Mesothelial cell of epicardium (in vitro differentiated cells): ENCODE results near the gene ASB18. TPM values are rescaled to one million over a fixed set of nuclear protein-coding genes. Genes with fewer than 3 reads are reported as not detected.
A peak's percentile ranks its signal among the peaks of the same experiment; 100 is the strongest.

Experiments
- DNase-seq, 2 experiments: peaks; one replicate each; pipeline ENCODE4 v3.0.0; 2021; ENCODE audit warnings: low spot score in 2 of 2; ENCODE audit not compliant: unreplicated experiment in 2 of 2
- H3K27ac Mint-ChIP-seq: 2 replicates; pipeline ENCODE4 v1.8.0; 2021; ENCODE audit warnings: mixed read lengths
- H3K27me3 Mint-ChIP-seq: 2 replicates; pipeline ENCODE4 v1.8.0; 2021; ENCODE audit warnings: low read depth, mixed read lengths
- H3K36me3 Mint-ChIP-seq: 2 replicates; pipeline ENCODE4 v1.8.0; 2021; ENCODE audit warnings: mixed read lengths
- H3K4me1 Mint-ChIP-seq: 2 replicates; pipeline ENCODE4 v1.8.0; 2021; ENCODE audit warnings: mixed read lengths
- H3K4me3 Mint-ChIP-seq: 2 replicates; pipeline ENCODE4 v1.8.0; 2021; ENCODE audit warnings: mild to moderate bottlenecking, moderate library complexity, mixed read lengths
- H3K9me3 Mint-ChIP-seq: 2 replicates; pipeline ENCODE4 v1.8.0; 2021; ENCODE audit warnings: mixed read lengths
- CTCF ChIP-seq: fragments of 200-600 bp; sonication (generic); IDR thresholded peaks from one replicate; pipeline ENCODE4 v1.5.0; 2021; ENCODE audit warnings: antibody characterized with exemption; ENCODE audit not compliant: unreplicated experiment
- total RNA-seq: library from RNA; stranded (reverse); gene quantifications from 3 replicates; pipeline ENCODE4 v1.2.1, GENCODE V29; 2021

Gene ASB18
- total RNA-seq, 1 donor from 2014 or later, result not detected

GRCh38 chr2:236177604-236177966 is 86.6 kb downstream of the ASB18 start:
- Mint-ChIP-seq H3K4me1 (peaks cover 30% of the 10 kb centered on the region), H3K36me3 (no peaks in the 10 kb centered on the region), H3K9me3 (no peaks in the 10 kb centered on the region), H3K27me3 (peaks cover 65% of the 10 kb centered on the region), H3K4me3 (peak overlapping the region; percentile 71), H3K27ac (no peak overlapping the region)
- TF ChIP-seq CTCF, result no peak
- DNase-seq, result peak in 1 of 2 experiments; percentile 67

DNA sequence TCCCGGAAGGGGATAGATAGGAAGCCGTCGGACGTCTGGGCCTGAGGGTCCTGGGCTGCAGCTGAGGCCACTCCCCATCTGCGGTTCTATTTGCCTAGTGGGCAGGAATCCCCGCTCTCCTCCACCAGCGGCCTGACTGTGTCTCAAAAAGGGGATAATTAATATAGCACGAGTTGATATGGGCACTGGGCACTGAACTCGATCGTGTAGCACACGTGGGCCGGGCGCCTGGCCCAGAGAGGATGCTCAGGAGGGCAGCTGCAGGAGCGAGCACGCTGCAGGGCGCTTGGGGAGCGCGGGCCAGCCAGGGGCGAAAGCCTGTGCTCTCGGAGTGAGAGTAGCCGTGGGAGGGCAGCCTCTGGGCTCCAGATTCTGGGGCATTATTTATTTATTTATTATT is 87.3 kb downstream of the ASB18 start:
- Mint-ChIP-seq H3K4me1 (peaks cover 34% of the 10 kb centered on the region), H3K9me3 (no peaks in the 10 kb centered on the region), H3K36me3 (no peaks in the 10 kb centered on the region), H3K4me3 (no peak overlapping the region), H3K27ac (no peak overlapping the region), H3K27me3 (peaks cover 72% of the 10 kb centered on the region)
- TF ChIP-seq CTCF, result no peak
- DNase-seq, result no peak

- peaks cover 35% of the 10 kb centered on the region for H3K4me1 Mint-ChIP-seq
- no peak for DNase-seq
- no peak overlapping the region for H3K27ac Mint-ChIP-seq
- peaks cover 77% of the 10 kb centered on the region for H3K27me3 Mint-ChIP-seq
- no peak overlapping the region for H3K4me3 Mint-ChIP-seq
- TF ChIP-seq CTCF, result peak; percentile 57
- H3K36me3 Mint-ChIP-seq, result no peaks in the 10 kb centered on the region
- H3K9me3 Mint-ChIP-seq, result no peaks in the 10 kb centered on the region
Measured at GRCh38 chr2:236176417-236176816, 87.8 kb downstream of the ASB18 start.

- no peak overlapping the region for H3K4me3 Mint-ChIP-seq
Measured at GRCh38 chr2:236175548-236176150, 88.6 kb downstream of the ASB18 start.

GRCh38 chr2:236173729-236174607 is 90.2 kb downstream of the ASB18 start:
- Mint-ChIP-seq H3K9me3 (no peaks in the 10 kb centered on the region), H3K27ac (no peak overlapping the region), H3K36me3 (no peaks in the 10 kb centered on the region), H3K4me3 (no peak overlapping the region), H3K4me1 (peaks cover 34% of the 10 kb centered on the region), H3K27me3 (peaks cover 89% of the 10 kb centered on the region)
- TF ChIP-seq CTCF, result no peak
- no peak for DNase-seq

More at GRCh38 chr2:236175548-236176150, 88.6 kb downstream of the ASB18 start:
- TF ChIP-seq CTCF, result no peak
- Mint-ChIP-seq H3K27me3 (peaks cover 82% of the 10 kb centered on the region), H3K27ac (no peak overlapping the region), H3K4me1 (peaks cover 32% of the 10 kb centered on the region), H3K9me3 (no peaks in the 10 kb centered on the region), H3K36me3 (no peaks in the 10 kb centered on the region)
- DNase-seq, result no peak
